GM21737 (cell line): ENCODE results near the gene UBAC1.
"Not testable (repeated sequence)": the region's sequence is repeated elsewhere in the genome, so short reads cannot be mapped to it uniquely, and the experiment has no call there.

Experiments used
- ATAC-seq: cut with Tn5 transposase; IDR thresholded peaks from one replicate; pipeline ENCODE4 v1.9.1; 2021; ENCODE audit warnings: mild to moderate bottlenecking, moderate library complexity; ENCODE audit not compliant: unreplicated experiment

Gene UBAC1

DNA sequence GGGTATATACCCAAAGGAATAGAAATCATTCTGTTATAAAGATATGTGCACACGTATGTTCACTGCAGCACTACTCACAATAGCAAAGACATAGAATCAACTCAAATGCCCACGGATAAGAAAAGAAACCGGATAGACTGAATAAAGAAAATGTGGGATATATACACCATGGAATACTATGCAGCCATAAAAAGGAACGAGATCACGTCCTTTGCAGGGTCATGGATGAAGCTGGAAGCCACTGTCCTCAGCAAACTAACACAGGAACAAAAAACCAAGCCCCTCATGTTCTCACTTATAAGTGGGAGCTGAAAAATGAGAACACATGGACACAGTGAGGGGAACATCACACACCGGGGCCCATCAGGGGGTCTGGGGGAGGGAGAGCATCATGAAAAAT, 17.6 kb downstream of the UBAC1 start:
- not testable (repeated sequence) for ATAC-seq

DNA sequence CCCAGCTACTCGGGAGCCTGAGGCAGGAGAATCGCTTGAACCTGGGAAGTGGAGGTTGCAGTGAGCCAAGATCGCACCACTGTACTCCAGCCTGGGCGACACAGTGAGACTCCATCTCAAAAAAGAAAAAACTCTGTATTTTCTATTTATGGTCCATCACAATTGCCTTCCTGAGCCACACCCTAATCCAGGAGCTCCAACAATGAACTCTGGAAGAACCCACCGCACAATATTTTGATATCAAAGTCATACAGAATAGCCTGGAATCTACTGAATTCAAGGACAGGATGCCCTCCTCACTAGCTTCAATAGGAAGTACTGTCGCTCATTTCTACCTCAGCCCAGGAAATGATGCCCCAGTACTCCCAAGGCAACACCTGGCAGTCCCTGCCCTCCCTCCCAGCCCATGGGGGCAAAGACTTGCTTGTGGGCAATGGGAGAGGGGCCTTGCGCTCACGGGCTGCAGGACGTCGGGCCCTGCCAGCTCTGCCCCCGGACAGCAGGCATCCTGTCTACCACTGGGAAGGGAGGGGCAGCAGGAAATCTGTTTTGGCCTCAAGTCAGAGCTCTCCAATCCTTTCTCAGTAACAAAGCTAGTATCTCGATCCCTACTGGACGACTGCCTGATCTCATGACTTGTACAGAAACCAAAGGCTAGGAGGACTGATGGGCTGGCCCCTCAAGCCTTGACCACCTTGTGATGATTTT, 19.7 kb downstream of the UBAC1 start:
- ATAC-seq, result no peak

DNA sequence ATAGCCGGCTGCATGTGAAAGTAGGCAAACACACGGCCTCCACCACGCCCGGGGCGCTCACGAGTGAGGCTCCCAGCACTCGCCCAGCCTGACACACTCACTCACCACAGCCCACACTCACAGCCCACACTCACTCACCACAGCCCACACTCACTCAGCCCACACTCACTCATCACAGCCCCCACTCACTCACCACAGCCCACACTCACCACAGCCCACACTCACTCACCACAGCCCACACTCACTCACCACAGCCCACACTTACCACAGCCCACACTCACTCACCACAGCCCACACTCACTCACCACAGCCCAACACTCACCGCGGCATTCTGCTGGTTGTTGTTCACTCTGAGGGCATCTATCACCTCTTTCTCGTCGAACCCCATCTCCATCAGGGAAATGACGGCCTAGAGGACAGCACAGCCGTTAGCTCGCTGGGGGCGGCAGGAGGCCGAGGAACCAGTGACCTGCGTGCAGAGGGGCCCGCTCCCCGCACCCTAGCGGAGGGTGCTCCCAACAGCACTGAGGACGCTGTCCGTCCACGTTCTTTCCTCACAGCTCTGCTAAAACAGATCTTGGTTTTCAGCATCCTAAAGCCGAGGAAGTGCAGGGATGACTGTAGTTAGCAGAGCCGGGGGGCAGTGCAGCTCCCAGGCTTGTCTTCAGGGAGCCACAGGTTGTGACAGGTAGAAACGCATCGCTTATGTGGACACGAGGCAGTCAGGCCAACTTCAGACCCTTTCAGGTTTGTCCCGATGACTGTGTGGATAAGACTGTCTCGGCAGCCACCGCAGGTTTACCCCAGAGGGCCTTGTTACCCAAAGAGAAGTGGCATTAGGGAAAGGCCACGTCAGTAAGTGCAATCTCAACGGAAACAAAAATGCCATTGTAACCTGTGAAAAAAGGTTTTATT, 21.6 kb downstream of the UBAC1 start:
- ATAC-seq, result no peak

DNA sequence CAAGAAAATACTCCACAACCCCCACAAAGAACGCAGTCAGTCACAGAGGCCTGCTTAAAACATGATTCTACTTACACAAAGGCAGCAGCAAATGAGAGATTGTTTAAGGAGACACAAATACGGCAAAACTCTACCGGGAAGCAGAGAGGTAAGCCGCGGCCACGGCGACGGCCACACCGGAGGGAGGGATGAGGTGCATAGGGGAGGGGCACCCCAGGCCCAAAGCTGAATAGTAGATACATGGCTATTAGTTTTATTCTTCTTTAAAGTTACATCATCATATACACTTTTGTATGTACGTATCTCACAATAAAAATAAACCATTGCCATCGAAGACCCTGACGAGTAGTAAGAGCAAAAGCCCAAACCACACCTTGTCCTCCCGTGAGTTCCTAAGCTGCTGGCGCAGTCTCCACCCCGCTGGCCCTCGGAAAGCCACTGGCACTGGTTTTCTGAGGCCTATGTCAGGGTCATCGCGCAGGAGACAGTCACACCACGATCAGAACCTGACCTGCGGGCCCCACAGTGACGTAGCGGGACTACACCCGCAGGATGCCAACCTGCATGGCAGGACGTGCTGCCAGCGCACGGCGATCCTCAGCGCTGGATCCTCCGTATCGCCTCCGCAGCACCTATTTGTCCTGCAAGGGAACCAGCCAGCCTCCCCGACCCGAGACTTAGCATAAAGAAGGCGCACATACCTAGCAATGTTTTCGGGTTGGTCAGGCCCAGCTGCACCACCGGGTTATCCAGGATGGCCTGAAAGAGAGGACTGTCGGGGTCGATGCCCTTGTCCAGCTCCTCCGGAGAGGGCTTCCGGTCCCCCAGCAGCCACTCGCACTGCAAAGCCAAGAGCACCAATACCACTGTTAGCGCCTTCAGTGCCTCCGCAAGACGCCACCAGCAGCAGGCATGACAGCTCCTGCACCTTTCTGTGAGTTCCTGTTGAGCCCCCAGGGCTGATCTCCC, 23.4 kb downstream of the UBAC1 start:
- ATAC-seq, result no peak

DNA sequence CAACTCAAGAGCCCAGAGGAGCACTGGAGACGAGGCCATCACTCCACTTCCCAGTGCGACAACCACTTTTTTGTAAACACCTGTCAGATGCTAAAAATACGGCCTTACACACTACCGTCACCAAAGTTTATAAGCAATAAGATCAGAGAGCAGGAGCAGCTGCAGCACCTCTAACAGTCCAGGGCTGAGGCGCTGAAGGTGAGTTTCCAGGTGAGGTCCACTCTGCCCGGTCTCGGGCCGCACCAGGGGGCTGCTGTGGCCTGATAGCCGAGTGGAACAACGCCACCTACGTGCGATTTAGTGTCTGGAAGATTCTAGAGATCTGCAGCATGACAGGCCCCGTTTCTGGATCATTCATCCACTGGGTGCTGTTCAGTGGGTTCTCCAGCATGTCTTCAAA, 28.1 kb downstream of the UBAC1 start:
- no peak for ATAC-seq

DNA sequence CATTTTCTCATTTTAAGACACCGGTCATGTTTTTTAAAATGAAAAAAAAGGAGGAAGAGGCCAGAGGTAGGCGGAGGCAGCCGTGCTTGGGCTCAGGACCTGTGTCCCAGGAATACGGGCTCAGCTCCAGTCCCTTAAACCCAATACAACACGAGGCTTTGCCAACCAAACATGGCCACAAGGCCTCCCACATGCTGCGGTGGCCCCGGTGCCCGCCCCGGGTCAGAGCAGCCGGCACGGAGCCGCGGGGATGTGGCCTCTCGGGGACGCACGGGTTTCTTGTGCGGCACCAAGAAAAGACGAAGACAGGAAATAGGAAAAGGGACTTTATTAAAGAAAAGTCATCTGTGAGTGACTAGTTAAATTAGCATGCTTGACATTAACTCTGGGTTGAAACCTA, 28.5 kb downstream of the UBAC1 start:
- ATAC-seq, result no peak

DNA sequence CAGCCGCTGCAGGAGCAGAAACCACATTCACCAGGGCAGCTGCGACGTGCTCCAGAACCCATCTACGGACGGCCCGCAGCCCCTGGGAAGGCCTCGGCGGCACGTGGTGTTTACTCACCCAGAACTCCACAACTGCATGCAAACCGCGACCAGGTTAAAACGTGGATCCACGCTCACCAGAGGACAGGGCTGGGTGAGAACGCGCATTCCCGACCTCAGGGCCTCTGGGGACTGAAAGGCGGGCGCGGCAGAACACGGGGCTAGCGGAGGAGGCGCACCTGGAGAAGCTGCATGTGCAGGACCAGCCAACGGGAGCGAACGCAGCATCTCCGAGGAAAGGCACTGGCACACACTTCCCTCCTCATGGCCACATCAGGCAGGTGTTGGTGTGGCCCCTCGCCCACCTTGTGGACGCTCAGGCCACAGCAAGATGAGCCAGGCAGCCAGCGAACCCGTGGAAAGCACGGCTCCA, 29.8 kb downstream of the UBAC1 start:
- ATAC-seq, result no peak

DNA sequence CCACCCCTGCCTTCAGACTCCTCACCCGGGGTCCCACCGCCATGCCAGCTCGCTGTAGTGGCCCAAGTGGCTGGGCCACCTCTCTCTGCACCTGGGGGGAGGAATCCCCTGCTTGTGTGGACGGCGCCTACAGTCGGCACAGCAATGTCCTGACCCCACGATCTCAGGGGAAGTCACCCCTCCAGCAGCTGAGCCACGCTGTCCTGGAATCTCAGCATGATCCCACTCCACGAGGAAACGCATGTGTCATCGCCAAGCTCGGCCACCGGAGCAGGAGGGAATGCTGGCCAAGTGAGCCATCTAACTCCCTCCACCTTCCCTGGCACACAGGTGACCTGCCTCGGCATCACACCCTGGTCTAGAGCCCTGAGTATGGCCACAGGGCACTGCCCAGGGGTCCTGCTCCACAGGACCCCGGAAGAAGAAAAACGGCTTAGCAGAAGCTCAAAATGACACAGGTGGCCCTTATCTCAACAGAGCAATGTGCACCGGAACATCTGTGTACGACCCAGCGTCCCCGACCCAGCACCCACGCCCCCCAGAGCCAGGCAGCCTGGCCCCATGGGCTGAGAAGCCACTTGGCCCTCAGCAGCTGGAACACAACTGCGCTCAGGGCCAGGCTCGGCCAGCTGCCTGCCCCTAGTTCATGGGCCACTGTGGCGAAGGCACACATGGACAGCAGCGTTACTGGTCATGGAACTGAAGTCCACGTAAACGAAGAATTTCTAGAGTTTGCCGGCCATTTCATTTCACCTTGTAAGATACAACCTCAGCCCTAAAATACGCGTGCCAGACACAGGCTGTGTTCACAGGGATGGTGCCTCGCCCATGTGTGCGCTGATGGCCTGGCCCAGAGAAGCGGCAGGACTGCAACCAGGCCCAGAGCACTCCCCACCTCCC, 30.5 kb downstream of the UBAC1 start:
- no peak for ATAC-seq

DNA sequence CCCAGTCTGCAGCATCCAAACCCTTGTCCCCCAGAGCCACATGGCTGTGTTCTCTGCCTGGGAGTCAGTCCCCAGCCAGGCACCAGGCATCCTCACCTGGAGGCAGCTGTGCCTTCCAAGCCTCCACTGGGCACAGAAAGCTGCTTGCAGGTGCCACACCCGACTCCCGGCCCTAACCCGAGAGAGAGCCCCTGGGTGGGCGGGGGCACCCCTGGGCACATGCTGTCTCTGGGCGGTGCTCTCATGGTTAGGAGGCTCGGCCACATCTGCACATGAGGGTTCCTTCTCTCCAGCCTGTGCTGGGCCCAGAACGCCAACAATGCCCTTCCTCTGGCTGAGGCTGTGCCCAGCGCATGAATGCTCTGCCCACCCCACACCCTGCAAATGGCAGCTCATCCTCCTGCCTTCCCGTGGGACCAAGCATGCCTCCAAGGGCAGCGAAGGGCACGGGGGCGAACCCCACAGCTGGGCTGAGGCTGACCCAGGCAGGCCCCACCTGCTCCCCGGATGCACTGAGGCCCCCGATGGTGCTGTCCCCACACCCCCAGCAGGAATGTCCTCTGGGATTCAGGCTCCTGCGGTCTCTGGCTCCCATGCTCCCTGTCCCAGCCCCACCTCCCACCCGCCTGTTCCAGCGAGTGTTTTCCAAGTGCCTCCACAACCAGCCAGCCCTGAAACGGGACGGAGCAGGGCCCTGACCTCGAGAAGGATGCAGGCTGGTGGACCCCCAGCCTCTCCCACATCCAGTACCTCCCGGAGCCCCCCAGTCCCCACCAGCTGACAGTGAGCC, 31.3 kb downstream of the UBAC1 start:
- no peak for ATAC-seq

DNA sequence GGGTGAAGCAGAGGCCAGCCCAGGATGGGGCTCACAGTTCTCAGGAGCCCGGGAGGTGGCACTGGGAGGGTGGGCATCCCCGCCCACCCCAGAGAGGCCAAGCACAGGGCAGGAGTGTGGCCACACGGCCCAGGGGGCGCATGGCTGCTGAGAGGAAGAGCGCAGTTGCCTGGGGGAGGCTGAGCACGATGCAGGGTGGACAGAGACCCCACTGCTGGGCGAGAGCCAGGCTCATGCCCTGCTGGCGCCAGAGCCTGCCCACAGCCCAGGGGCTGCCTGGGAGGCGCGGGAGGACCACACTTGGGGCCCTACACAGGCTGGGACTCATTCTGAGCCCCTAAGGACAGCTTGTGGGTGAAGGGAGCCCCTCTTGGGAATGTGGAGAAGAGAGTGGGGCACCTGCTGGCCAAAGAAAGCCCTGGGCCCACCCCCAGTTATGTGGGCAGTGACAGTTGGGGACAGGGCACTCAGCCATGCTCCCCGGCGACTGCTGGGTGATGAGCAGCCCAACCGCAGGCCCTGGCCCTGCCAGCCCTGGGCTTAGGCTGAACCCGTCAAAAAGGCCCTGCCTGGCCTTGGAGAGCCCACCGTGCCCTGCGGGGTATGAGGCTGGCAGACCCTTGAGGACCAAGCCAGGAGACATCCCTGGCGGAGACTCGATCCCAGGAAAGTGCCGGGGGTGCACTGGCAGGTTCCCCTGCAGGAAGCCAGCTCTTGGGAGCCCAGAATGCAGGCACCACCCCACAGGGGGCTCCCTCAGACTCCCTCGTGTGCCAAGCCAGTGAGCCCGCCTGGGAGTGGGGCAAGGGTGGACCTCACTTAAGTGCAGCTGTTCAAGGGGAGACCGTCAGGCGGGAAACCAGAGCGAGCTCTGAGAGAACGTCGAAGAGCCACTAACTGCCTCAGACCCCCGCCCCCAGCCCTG, 32.2 kb downstream of the UBAC1 start:
- ATAC-seq, result no peak

DNA sequence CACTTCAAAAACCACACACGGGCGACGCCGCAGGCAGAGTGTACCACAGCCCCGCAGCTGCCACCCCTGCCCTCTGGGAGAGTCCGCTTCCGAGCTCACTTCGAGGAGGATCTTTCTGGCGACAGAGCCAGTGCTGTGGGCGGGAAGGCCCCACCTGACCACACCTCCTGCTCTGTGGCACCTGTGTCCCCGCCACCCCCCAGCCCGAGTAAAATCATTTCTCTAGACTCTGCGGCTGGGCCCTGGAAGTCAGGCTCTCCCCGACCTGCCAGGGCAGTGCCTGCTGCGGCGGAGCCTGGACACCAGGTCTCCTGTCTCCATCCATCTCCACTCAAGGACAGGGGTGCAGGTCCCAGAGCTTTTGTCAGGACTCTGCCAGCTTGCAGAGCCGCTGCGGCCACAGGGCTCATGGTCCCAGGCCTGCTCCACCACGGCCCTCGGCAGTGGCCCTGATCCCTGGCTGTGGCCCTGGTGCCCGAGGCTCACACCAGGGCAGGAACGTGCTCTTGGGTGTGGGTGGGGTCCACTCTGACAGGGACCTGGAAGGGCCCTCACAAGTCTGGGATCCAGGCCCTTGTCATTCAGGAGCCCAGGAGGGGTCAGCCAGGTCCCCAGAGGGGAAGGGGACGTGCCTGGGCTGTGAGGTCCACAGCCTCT, 33.0 kb downstream of the UBAC1 start:
- ATAC-seq, result no peak

DNA sequence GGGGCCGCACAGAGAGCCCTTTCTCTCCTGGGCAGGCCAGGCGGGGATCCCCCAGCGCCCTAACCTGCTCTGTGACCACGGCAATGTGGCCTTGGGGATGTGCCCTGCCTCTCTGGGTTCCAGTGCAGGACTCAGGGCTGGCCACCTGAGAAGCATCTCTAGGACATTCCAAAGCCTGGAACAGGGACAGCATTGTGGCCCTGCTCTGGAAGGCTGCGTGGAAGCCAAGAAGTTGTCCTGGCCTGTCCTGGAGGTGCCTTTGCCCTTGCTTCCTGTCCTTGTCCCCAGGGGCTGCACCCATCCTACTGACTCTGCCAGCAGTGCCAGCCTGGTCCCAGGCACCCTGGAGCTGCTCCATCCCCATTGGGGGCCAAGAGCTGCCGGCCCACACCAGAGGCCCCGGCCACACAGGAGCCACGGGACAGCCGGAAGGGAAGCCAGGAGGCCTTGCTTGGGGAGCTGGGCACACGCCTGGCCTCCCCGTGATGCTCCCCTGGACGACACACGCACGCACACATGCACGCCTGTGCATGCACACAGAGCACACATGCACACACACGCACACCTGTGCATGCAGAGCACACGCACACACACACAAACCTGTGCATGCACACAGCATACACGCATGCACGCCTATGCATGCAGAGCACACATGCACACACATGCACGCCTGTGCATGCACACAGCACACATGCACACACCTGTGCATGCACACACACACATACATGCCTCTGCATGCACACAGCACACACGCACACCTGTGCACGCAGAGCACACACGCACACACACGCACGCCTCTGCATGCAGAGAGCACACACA, 33.8 kb downstream of the UBAC1 start:
- ATAC-seq, result no peak

DNA sequence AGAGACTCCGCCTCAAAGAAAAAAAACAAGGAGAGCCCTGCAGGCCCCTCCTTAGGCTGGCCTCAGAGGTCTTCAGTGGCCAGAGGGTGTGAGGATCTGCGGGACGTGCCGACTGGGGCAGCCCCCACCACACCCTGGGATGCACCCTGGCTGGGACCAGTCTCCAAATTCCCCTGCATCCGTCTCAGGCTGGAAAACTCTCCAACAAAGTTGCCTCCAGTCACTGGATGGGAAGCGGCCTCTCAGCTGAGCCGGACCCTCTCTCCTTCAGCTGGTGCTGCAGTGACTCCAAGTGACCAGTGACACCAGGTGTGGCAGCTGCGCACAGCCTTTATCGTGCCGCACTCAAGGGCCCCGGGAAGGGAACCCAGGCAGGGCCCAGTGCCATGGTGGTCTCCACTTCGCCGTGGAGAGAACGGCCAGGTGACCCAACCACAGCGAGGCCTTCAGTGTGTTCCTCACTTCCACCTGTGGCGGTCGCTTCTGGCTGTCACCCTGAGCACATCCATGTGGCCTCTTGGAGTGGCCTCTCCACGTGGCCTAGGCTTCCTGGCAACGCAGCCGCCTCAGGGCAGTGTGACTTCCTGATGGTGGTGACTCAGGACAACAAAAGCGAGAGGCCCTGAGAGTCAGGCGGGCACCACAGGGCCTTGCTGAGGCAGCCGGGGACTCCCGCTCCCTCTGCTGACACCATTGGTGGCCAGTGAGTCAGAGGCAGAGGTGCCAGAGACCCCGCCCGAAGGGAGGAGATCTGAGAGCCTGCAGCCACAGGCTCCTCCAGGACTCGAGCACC, 34.6 kb downstream of the UBAC1 start:
- no peak for ATAC-seq

DNA sequence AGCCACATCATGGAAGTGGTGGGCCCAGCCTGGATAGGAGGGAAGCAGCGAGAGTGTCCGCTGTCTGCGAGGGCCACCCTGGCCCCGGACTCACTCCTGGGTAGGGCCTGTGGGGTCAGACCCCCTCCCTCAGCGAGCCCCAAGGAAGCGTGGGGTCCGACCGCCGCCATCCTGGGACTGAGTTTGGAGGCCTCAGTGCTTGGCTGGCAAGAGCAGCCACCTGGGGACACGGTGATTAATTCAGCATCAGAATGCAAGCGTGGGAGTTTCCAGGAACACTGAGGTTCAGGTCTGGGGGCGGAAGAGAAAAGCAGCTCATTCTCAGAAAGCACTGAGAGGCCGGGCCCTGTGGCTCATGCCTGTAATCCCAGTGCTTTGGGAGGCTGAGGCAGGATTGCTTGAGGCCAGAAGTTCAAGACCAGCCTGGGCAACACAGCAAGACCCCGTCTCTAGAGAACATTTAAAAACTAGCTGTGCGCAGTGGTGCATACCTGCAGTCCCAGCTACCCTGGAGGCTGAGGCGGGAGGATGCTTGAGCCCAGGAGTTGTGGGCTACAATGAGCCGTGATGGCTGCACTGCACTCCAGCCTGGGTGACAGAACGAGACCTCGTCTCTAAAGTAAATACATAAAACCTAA, 35.6 kb downstream of the UBAC1 start:
- ATAC-seq, result no peak

DNA sequence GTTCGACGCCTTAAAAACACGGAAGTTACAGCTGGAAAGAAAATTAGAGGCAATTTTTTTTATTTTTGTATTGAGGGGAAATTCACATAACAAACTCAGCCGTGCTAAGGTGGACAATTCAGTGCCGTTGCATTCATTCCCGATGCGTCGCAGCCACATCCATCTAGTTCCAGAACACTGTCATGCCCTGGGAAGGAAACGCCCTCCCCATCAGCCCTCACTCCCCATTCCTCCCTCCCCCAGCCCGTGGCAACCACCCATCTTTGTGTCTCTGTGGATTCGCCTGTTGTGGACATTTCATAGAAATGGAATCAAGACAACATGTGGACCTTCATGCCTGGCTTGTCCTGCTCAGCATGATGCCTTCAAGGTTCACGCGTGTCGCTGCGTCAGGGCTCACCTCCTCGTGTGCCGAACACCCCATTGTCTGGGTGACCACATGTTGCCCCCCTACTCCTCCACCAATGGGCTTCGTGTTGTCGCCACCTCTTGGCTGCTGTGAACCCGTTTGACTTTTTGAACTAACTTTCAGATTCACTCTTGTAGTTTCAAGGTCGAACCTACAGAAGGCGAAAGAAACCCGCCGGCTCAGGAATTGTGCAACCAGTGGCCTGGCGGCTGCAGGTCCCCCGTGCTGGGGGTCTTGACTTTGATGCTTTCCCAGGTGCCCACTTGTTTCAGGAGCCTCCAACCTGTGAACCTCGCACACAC, 36.4 kb downstream of the UBAC1 start:
- no peak for ATAC-seq
